Ectodermal cell (in vitro differentiated cells): ENCODE measurements around the gene ZBTB42.
"Not testable (repeated sequence)": the region's sequence is repeated elsewhere in the genome, so short reads cannot be mapped to it uniquely, and the experiment has no call there.

Experiments used
- H3K27ac ChIP-seq: 2 replicates; pipeline ENCODE4 v1.7.0; 2013; ENCODE audit warnings: mild to moderate bottlenecking, low read depth, low read length; ENCODE audit not compliant: insufficient read depth, poor library complexity, severe bottlenecking
- H3K27me3 ChIP-seq: 2 replicates; pipeline ENCODE4 v1.7.0; 2013; ENCODE audit warnings: mild to moderate bottlenecking, low read length; ENCODE audit not compliant: insufficient read depth, control insufficient read depth, poor library complexity, severe bottlenecking
- H3K36me3 ChIP-seq: one replicate; pipeline ENCODE4 v1.7.0; 2013; ENCODE audit warnings: low read length; ENCODE audit not compliant: control insufficient read depth, insufficient read depth
- H3K4me1 ChIP-seq: one replicate; pipeline ENCODE4 v1.7.0; 2013; ENCODE audit warnings: low read length; ENCODE audit not compliant: control insufficient read depth, insufficient read depth
- H3K4me3 ChIP-seq: 2 replicates; pipeline ENCODE4 v1.7.0; 2013; ENCODE audit warnings: low read depth, low read length, control low read depth; ENCODE audit not compliant: insufficient read depth
- H3K9me3 ChIP-seq: 2 replicates; pipeline ENCODE4 v1.7.0; 2013; ENCODE audit warnings: mild to moderate bottlenecking, low read length, moderate library complexity; ENCODE audit not compliant: control insufficient read depth
- WGBS, 2 experiments: methylation state at CpG; one replicate each; pipeline ENCODE4 v1.1.7; 2013; ENCODE audit warnings: missing lambda C conversion rate in 2 of 2; 5-methylcytosine and 5-hydroxymethylcytosine counted together

ZBTB42 gene

GRCh38 chr14:104826861-104827176, 25.9 kb downstream of the ZBTB42 start:
- Histone ChIP-seq H3K4me3 (peak overlapping the region; percentile 57), H3K27ac (no peak overlapping the region)
- 1 to 2% methylated on average over 27 of the region's 27 CpGs for WGBS, 2 experiments

GRCh38 chr14:104827177-104828055, 26.5 kb downstream of the ZBTB42 start:
- 5% methylated on average over 39 of the region's 39 CpGs for WGBS, 2 experiments
- Histone ChIP-seq H3K9me3 (no peaks in the 10 kb centered on the region), H3K4me1 (peaks cover 6% of the 10 kb centered on the region), H3K36me3 (no peaks in the 10 kb centered on the region), H3K27ac (no peak overlapping the region), H3K4me3 (peak overlapping the region; percentile 57), H3K27me3 (peaks cover 35% of the 10 kb centered on the region)

More at GRCh38 chr14:104826861-104827176, 25.9 kb downstream of the ZBTB42 start:
- peaks cover 6% of the 10 kb centered on the region for H3K4me1 ChIP-seq
- peaks cover 35% of the 10 kb centered on the region for H3K27me3 ChIP-seq
- H3K36me3 ChIP-seq, result no peaks in the 10 kb centered on the region
- H3K9me3 ChIP-seq, result no peaks in the 10 kb centered on the region

DNA sequence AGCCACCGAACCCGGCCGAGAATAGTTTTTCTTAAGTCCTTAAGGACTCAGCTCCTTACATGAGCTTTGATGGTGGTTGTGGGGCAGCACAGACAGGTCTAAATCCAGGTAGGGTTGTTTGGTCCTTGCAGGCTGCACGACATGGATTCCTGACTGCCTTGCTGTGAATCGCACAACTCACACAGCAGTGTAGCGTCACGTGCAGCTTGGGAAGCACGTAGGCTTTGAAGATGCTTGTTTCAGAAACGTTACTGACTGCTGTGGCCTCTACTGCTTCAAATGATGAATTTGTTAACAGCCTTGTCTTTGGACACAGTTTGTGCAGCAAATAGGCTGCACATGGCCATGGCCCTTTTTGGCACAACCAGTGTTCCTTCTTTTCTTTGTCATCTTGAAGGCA, 29.9 kb downstream of the ZBTB42 start:
- Histone ChIP-seq H3K9me3 (no peaks in the 10 kb centered on the region), H3K27ac (no peak overlapping the region), H3K27me3 (peaks cover 17% of the 10 kb centered on the region), H3K4me3 (no peak overlapping the region), H3K36me3 (no peaks in the 10 kb centered on the region), H3K4me1 (peaks cover 6% of the 10 kb centered on the region)
- 82% methylated on average over 9 of the region's 9 CpGs for WGBS, 2 experiments

- WGBS, 2 experiments, result 92% methylated on average over 36 to 37 of the region's 41 CpGs
- H3K27me3 ChIP-seq, H3K27ac ChIP-seq, H3K4me3 ChIP-seq, H3K9me3 ChIP-seq, H3K4me1 ChIP-seq, H3K36me3 ChIP-seq: not testable (repeated sequence)
Measured at GRCh38 chr14:104836171-104836935, 35.5 kb downstream of the ZBTB42 start.

GRCh38 chr14:104841730-104842129, 40.8 kb downstream of the ZBTB42 start:
- Histone ChIP-seq H3K4me1 (peaks cover 8% of the 10 kb centered on the region), H3K9me3 (no peaks in the 10 kb centered on the region), H3K27me3 (peaks cover 50% of the 10 kb centered on the region), H3K4me3 (no peak overlapping the region), H3K27ac (no peak overlapping the region), H3K36me3 (no peaks in the 10 kb centered on the region)
- WGBS, 2 experiments, result 77 to 79% methylated on average over 1 of the region's 1 CpG

- no peaks in the 10 kb centered on the region for H3K9me3 ChIP-seq
- H3K36me3 ChIP-seq, result no peaks in the 10 kb centered on the region
- H3K4me1 ChIP-seq, result peaks cover 8% of the 10 kb centered on the region
- H3K27ac ChIP-seq, result no peak overlapping the region
- peak overlapping the region; percentile 44 for H3K4me3 ChIP-seq
- H3K27me3 ChIP-seq, result peaks cover 50% of the 10 kb centered on the region
- 50 to 51% methylated on average over 13 of the region's 13 CpGs for WGBS, 2 experiments
Measured at GRCh38 chr14:104843006-104843405, 42.1 kb downstream of the ZBTB42 start.

GRCh38 chr14:104843442-104844305, 42.8 kb downstream of the ZBTB42 start:
- Histone ChIP-seq H3K27ac (peak overlapping the region; percentile 36), H3K27me3 (peaks cover 50% of the 10 kb centered on the region), H3K4me1 (peaks cover 8% of the 10 kb centered on the region), H3K36me3 (no peaks in the 10 kb centered on the region), H3K4me3 (peak overlapping the region; percentile 44), H3K9me3 (no peaks in the 10 kb centered on the region)
- WGBS, 2 experiments, result 2% methylated on average over 69 of the region's 69 CpGs

GRCh38 chr14:104844306-104845032, 43.6 kb downstream of the ZBTB42 start:
- 27 to 28% methylated on average over 27 of the region's 27 CpGs for WGBS, 2 experiments
- Histone ChIP-seq H3K9me3 (no peaks in the 10 kb centered on the region), H3K36me3 (no peaks in the 10 kb centered on the region), H3K27ac (peak overlapping the region; percentile 36), H3K4me3 (peak overlapping the region; percentile 44), H3K4me1 (peaks cover 8% of the 10 kb centered on the region), H3K27me3 (peaks cover 50% of the 10 kb centered on the region)

GRCh38 chr14:104845033-104845666, 44.2 kb downstream of the ZBTB42 start:
- Histone ChIP-seq H3K4me3 (no peak overlapping the region), H3K4me1 (peaks cover 8% of the 10 kb centered on the region), H3K27me3 (peaks cover 50% of the 10 kb centered on the region), H3K36me3 (no peaks in the 10 kb centered on the region), H3K9me3 (no peaks in the 10 kb centered on the region), H3K27ac (no peak overlapping the region)
- 92 to 95% methylated on average over 4 of the region's 4 CpGs for WGBS, 2 experiments
